ENCODE results near the gene RPL13A.

RPL13A gene

GRCh38 chr19:49530708-49531107, 43.3 kb downstream of the RPL13A start:
- Histone ChIP-seq H2BK15ac (ENCODE audit: low read depth, poor library complexity, severe bottlenecking) (no peak overlapping the region), H3K18ac (ENCODE audit: low read depth in 1 of 2, low read length in 2 of 2) (no peak overlapping the region), H2AK5ac (ENCODE audit: low read length, severe bottlenecking) (no peak overlapping the region), H2BK120ac (ENCODE audit: low read depth, low read length) (no peak overlapping the region), H3K9ac (ENCODE audit: low read length) (no peak overlapping the region), H3K27ac (ENCODE audit: low read length, poor library complexity, severe bottlenecking) (no peak overlapping the region), H3K79me1 (replicated peaks; ENCODE audit: low read length, poor library complexity, severe bottlenecking) (no peaks in the 10 kb centered on the region), H3K4me1 (ENCODE audit: control insufficient read depth, insufficient read depth, low read depth, low read length) (peaks cover 24% of the 10 kb centered on the region), H2AFZ (ENCODE audit: low read depth, low read length) (no peak overlapping the region), H4K8ac (ENCODE audit: low read length) (no peak overlapping the region), H3K4me2 (ENCODE audit: low read length, poor library complexity, severe bottlenecking) (no peak overlapping the region), H3K9me3 (ENCODE audit: control insufficient read depth, low read length) (no peaks in the 10 kb centered on the region), H3K27me3 (ENCODE audit: control insufficient read depth in 1 of 2, insufficient read depth in 1 of 2, low read length in 2 of 2) (no peaks in the 10 kb centered on the region), H3K14ac (ENCODE audit: low read length in 2 of 2) (no peak overlapping the region), H4K91ac (ENCODE audit: low read length) (no peak overlapping the region), H3K36me3 (ENCODE audit: control insufficient read depth in 1 of 2, insufficient read depth in 2 of 2, low read depth in 1 of 2, low read length in 2 of 2) (peaks cover 14 to 35% of the 10 kb centered on the region in 2 experiments), H3K4me3 (ENCODE audit: insufficient read depth in 1 of 2, low read depth in 1 of 2, low read length in 2 of 2) (no peak overlapping the region), H2BK5ac (ENCODE audit: low read depth, low read length, poor library complexity, severe bottlenecking) (no peak overlapping the region), H3K4ac (ENCODE audit: low read depth in 1 of 2, low read length in 2 of 2) (no peak overlapping the region), H2BK12ac (ENCODE audit: low read length in 2 of 2) (no peak overlapping the region), H3K23ac (ENCODE audit: low read length in 2 of 2) (no peak overlapping the region)
- no peak for DNase-seq
- WGBS = 98% methylated on average over 7 of the region's 7 CpGs

- Histone ChIP-seq H3K9ac (ENCODE audit: low read length) (peak overlapping the region; percentile 57), H3K27ac (ENCODE audit: low read length, poor library complexity, severe bottlenecking) (no peak overlapping the region), H3K79me1 (replicated peaks; ENCODE audit: low read length, poor library complexity, severe bottlenecking) (no peaks in the 10 kb centered on the region), H2BK12ac (ENCODE audit: low read length in 2 of 2) (no peak overlapping the region), H2AFZ (ENCODE audit: low read depth, low read length) (no peak overlapping the region), H3K14ac (ENCODE audit: low read length in 2 of 2) (no peak overlapping the region), H3K4ac (ENCODE audit: low read depth in 1 of 2, low read length in 2 of 2) (no peak overlapping the region), H3K27me3 (ENCODE audit: control insufficient read depth in 1 of 2, insufficient read depth in 1 of 2, low read length in 2 of 2) (no peaks in the 10 kb centered on the region), H3K36me3 (ENCODE audit: control insufficient read depth in 1 of 2, insufficient read depth in 2 of 2, low read depth in 1 of 2, low read length in 2 of 2) (peaks cover 8 to 46% of the 10 kb centered on the region in 2 experiments), H3K4me2 (ENCODE audit: low read length, poor library complexity, severe bottlenecking) (peak overlapping the region; percentile 89), H4K8ac (ENCODE audit: low read length) (peak overlapping the region; percentile 40), H3K9me3 (ENCODE audit: control insufficient read depth, low read length) (no peaks in the 10 kb centered on the region), H3K4me3 (ENCODE audit: insufficient read depth in 1 of 2, low read depth in 1 of 2, low read length in 2 of 2) (peak overlapping the region; percentile 62 to 69), H2BK15ac (ENCODE audit: low read depth, poor library complexity, severe bottlenecking) (peak overlapping the region; percentile 33), H3K23ac (ENCODE audit: low read length in 2 of 2) (no peak overlapping the region), H3K18ac (ENCODE audit: low read depth in 1 of 2, low read length in 2 of 2) (peak overlapping the region in 1 of 2 experiments; percentile 59), H3K4me1 (ENCODE audit: control insufficient read depth, insufficient read depth, low read depth, low read length) (peaks cover 18% of the 10 kb centered on the region), H4K91ac (ENCODE audit: low read length) (no peak overlapping the region), H2BK5ac (ENCODE audit: low read depth, low read length, poor library complexity, severe bottlenecking) (no peak overlapping the region), H2AK5ac (ENCODE audit: low read length, severe bottlenecking) (no peak overlapping the region), H2BK120ac (ENCODE audit: low read depth, low read length) (no peak overlapping the region)
- peak; percentile 82 for DNase-seq
- 4% methylated on average over 55 of the region's 87 CpGs for WGBS
Measured at GRCh38 chr19:49533551-49534488, 46.4 kb downstream of the RPL13A start.

- H3K9me3 ChIP-seq (ENCODE audit: control insufficient read depth, low read length) = no peaks in the 10 kb centered on the region
- WGBS = 59% methylated on average over 8 of the region's 8 CpGs
- peaks cover 18% of the 10 kb centered on the region for H3K4me1 ChIP-seq (ENCODE audit: control insufficient read depth, insufficient read depth, low read depth, low read length)
- H2BK5ac ChIP-seq (ENCODE audit: low read depth, low read length, poor library complexity, severe bottlenecking) = no peak overlapping the region
- no peak overlapping the region for H3K9ac ChIP-seq (ENCODE audit: low read length)
- H3K27me3 ChIP-seq (ENCODE audit: control insufficient read depth in 1 of 2, insufficient read depth in 1 of 2, low read length in 2 of 2) = no peaks in the 10 kb centered on the region
- H4K8ac ChIP-seq (ENCODE audit: low read length) = no peak overlapping the region
- H3K79me1 ChIP-seq (replicated peaks; ENCODE audit: low read length, poor library complexity, severe bottlenecking) = no peaks in the 10 kb centered on the region
- H2AFZ ChIP-seq (ENCODE audit: low read depth, low read length) = no peak overlapping the region
- H3K27ac ChIP-seq (ENCODE audit: low read length, poor library complexity, severe bottlenecking) = no peak overlapping the region
- no peak overlapping the region for H2BK15ac ChIP-seq (ENCODE audit: low read depth, poor library complexity, severe bottlenecking)
- no peak overlapping the region for H4K91ac ChIP-seq (ENCODE audit: low read length)
- H3K4ac ChIP-seq (ENCODE audit: low read depth in 1 of 2, low read length in 2 of 2) = no peak overlapping the region
- H3K36me3 ChIP-seq (ENCODE audit: control insufficient read depth in 1 of 2, insufficient read depth in 2 of 2, low read depth in 1 of 2, low read length in 2 of 2) = peaks cover 12 to 53% of the 10 kb centered on the region in 2 experiments
- no peak overlapping the region for H3K23ac ChIP-seq (ENCODE audit: low read length in 2 of 2)
- no peak overlapping the region for H2BK120ac ChIP-seq (ENCODE audit: low read depth, low read length)
- H2AK5ac ChIP-seq (ENCODE audit: low read length, severe bottlenecking) = no peak overlapping the region
- no peak overlapping the region for H3K4me2 ChIP-seq (ENCODE audit: low read length, poor library complexity, severe bottlenecking)
- H3K18ac ChIP-seq (ENCODE audit: low read depth in 1 of 2, low read length in 2 of 2) = no peak overlapping the region
- no peak overlapping the region for H2BK12ac ChIP-seq (ENCODE audit: low read length in 2 of 2)
- no peak overlapping the region for H3K14ac ChIP-seq (ENCODE audit: low read length in 2 of 2)
- no peak overlapping the region for H3K4me3 ChIP-seq (ENCODE audit: insufficient read depth in 1 of 2, low read depth in 1 of 2, low read length in 2 of 2)
- no peak for DNase-seq
Measured at GRCh38 chr19:49534632-49535385, 47.4 kb downstream of the RPL13A start.

- H2BK5ac ChIP-seq (ENCODE audit: low read depth, low read length, poor library complexity, severe bottlenecking) = no peak overlapping the region
- no peak overlapping the region for H3K4me3 ChIP-seq (ENCODE audit: insufficient read depth in 1 of 2, low read depth in 1 of 2, low read length in 2 of 2)
- H3K9ac ChIP-seq (ENCODE audit: low read length) = no peak overlapping the region
- H3K27me3 ChIP-seq (ENCODE audit: control insufficient read depth in 1 of 2, insufficient read depth in 1 of 2, low read length in 2 of 2) = no peaks in the 10 kb centered on the region
- H4K91ac ChIP-seq (ENCODE audit: low read length) = no peak overlapping the region
- no peak overlapping the region for H2AK5ac ChIP-seq (ENCODE audit: low read length, severe bottlenecking)
- H3K27ac ChIP-seq (ENCODE audit: low read length, poor library complexity, severe bottlenecking) = no peak overlapping the region
- no peak overlapping the region for H4K8ac ChIP-seq (ENCODE audit: low read length)
- no peak overlapping the region for H3K18ac ChIP-seq (ENCODE audit: low read depth in 1 of 2, low read length in 2 of 2)
- no peak overlapping the region for H3K4me2 ChIP-seq (ENCODE audit: low read length, poor library complexity, severe bottlenecking)
- no peak overlapping the region for H3K23ac ChIP-seq (ENCODE audit: low read length in 2 of 2)
- 94% methylated on average over 22 of the region's 22 CpGs for WGBS
- peaks cover 16% of the 10 kb centered on the region for H3K4me1 ChIP-seq (ENCODE audit: control insufficient read depth, insufficient read depth, low read depth, low read length)
- H3K36me3 ChIP-seq (ENCODE audit: control insufficient read depth in 1 of 2, insufficient read depth in 2 of 2, low read depth in 1 of 2, low read length in 2 of 2) = peaks cover 4 to 59% of the 10 kb centered on the region in 2 experiments
- H2AFZ ChIP-seq (ENCODE audit: low read depth, low read length) = no peak overlapping the region
- H3K4ac ChIP-seq (ENCODE audit: low read depth in 1 of 2, low read length in 2 of 2) = no peak overlapping the region
- no peak overlapping the region for H3K14ac ChIP-seq (ENCODE audit: low read length in 2 of 2)
- H2BK15ac ChIP-seq (ENCODE audit: low read depth, poor library complexity, severe bottlenecking) = no peak overlapping the region
- H3K9me3 ChIP-seq (ENCODE audit: control insufficient read depth, low read length) = no peaks in the 10 kb centered on the region
- H2BK120ac ChIP-seq (ENCODE audit: low read depth, low read length) = no peak overlapping the region
- no peaks in the 10 kb centered on the region for H3K79me1 ChIP-seq (replicated peaks; ENCODE audit: low read length, poor library complexity, severe bottlenecking)
- H2BK12ac ChIP-seq (ENCODE audit: low read length in 2 of 2) = no peak overlapping the region
- DNase-seq = no peak
Measured at GRCh38 chr19:49536921-49537462, 49.6 kb downstream of the RPL13A start.
